Loucy (cell line): Measurements from ENCODE around the gene NOD1.

Experiments used
- CTCF ChIP-seq: fragments of 200-600 bp; sonication (generic); conservative IDR thresholded peaks from 2 replicates; pipeline ENCODE4 v1.5.1; 2014; ENCODE audit warnings: mild to moderate bottlenecking, antibody characterized with exemption, low read length
- EZH2phosphoT487 ChIP-seq: fragments of 200-600 bp; IDR thresholded peaks from 2 replicates; pipeline ENCODE4 v1.6.1; 2018; ENCODE audit warnings: antibody characterized with exemption, mild to moderate bottlenecking, moderate library complexity, borderline replicate concordance

GRCh38 chr7:30436518-30436917 is 42.1 kb downstream of the NOD1 start:
- no peak for TF ChIP-seq CTCF
- no peak for TF ChIP-seq EZH2phosphoT487
